ENCODE data around the gene TBC1D2. TPM values are rescaled to one million over a fixed set of nuclear protein-coding genes. Genes with fewer than 3 reads are reported as not detected.

Gene TBC1D2
- total and polyA plus RNA-seq, 2 donors (not counting 3 experiments of a cell fraction or from before 2014, with no cell fraction given), result 3.4 to 4.5 TPM

- H3K27ac ChIP-seq (ENCODE audit: insufficient read depth, low read depth, low read length), result no peak overlapping the region
- no peaks in the 10 kb centered on the region for H3K27me3 ChIP-seq (ENCODE audit: control insufficient read depth in 2 of 2, insufficient read depth in 2 of 2, low read length in 2 of 2)
- no peak overlapping the region for H3K4me2 ChIP-seq (ENCODE audit: insufficient read depth, low read length)
- dilution Hi-C loops (cut with MboI; ENCODE audit: extremely low pct_ligation_motif_present, low sequenced_read_pairs), result no loop called here
- ChIA-PET POLR2A (no interaction called here), CTCF (interaction anchor here (1.1 to 1.3 kb wide), 3 partner anchors 9 to 53 kb away, joined by 3 to 8 read pairs (median 3); no protein-coding TSS in a partner anchor)
- no peak for DNase-seq (ENCODE audit: low read depth, low spot score)
- H3K36me3 ChIP-seq (ENCODE audit: control insufficient read depth in 2 of 2, extremely low read depth in 1 of 2, insufficient read depth in 2 of 2, low read length in 2 of 2), result no peaks in the 10 kb centered on the region
- H3K9me3 ChIP-seq (replicated peaks; ENCODE audit: control insufficient read depth, insufficient read depth, low read length), result no peaks in the 10 kb centered on the region
- TF ChIP-seq POLR2A (IDR thresholded peaks at IDR 0.05; ENCODE audit: low read depth, low read length), result no peak
- TF ChIP-seq CTCF (IDR thresholded peaks at IDR 0.05; ENCODE audit: extremely low read depth in 1 of 2, insufficient read depth in 1 of 2, low read depth in 1 of 2, low read length in 2 of 2), result no peak
- TF ChIP-seq MYC (IDR thresholded peaks at IDR 0.05; ENCODE audit: low read depth, low read length), result no peak
- no peaks in the 10 kb centered on the region for H4K20me1 ChIP-seq (replicated peaks; ENCODE audit: control insufficient read depth, extremely low read depth, insufficient read depth, low read length)
- no peaks in the 10 kb centered on the region for H3K4me1 ChIP-seq (ENCODE audit: control insufficient read depth, extremely low read depth, insufficient read depth, low read length)
- no peak overlapping the region for H2AFZ ChIP-seq (ENCODE audit: low read depth, low read length)
- H3K79me2 ChIP-seq (ENCODE audit: control insufficient read depth, insufficient read depth, low read length), result no peaks in the 10 kb centered on the region
- intact Hi-C loops (cut with micrococcal nuclease), result no loop called here
- H3K9me1 ChIP-seq (replicated peaks; ENCODE audit: control insufficient read depth, extremely low read depth, insufficient read depth, low read length), result no peaks in the 10 kb centered on the region
- no peak for FAIRE-seq
- no peak overlapping the region for H3K4me3 ChIP-seq (replicated peaks in 1 of 3; ENCODE audit: insufficient read depth in 1 of 3, low read depth in 1 of 3, low read length in 3 of 3)
- H3K9ac ChIP-seq (replicated peaks; ENCODE audit: extremely low read depth, insufficient read depth, low read length), result no peak overlapping the region
- BruUV-seq (replicated peaks), result no TSS peak
These were observed 45.0 kb downstream of the TBC1D2 start for GRCh38 chr9:98210435-98210834.

DNA sequence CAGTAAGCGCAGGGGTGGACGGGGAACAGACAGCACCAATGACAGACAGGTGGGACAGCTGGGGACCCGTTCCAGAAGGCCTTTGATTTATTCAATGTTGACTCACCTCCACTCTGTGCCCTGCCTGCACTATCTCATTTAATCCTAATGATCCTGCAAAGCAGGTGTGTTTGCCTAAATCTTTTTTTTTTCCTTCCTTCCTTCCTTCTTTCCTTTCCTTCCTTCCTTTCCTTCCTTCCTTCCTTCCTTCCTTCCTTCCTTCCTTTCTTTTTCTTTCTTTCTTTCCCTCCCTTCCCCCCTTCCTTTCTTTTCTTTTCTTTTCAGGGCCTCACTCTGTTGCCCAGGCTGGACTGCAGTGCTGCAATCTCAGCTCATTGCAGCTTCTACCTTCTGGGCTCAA, 45.9 kb downstream of the TBC1D2 start:
- H3K9me1 ChIP-seq (replicated peaks; ENCODE audit: control insufficient read depth, extremely low read depth, insufficient read depth, low read length), result no peaks in the 10 kb centered on the region
- H3K36me3 ChIP-seq (ENCODE audit: control insufficient read depth in 2 of 2, extremely low read depth in 1 of 2, insufficient read depth in 2 of 2, low read length in 2 of 2), result no peaks in the 10 kb centered on the region
- no peaks in the 10 kb centered on the region for H3K9me3 ChIP-seq (replicated peaks; ENCODE audit: control insufficient read depth, insufficient read depth, low read length)
- no peaks in the 10 kb centered on the region for H4K20me1 ChIP-seq (replicated peaks; ENCODE audit: control insufficient read depth, extremely low read depth, insufficient read depth, low read length)
- TF ChIP-seq, protein P1, sequence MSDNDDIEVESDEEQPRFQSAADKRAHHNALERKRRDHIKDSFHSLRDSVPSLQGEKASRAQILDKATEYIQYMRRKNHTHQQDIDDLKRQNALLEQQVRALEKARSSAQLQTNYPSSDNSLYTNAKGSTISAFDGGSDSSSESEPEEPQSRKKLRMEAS (IDR thresholded peaks at IDR 0.05; ENCODE audit: insufficient read depth, insufficient read length), result no peak
- no peak for TF ChIP-seq EZH2 (IDR thresholded peaks at IDR 0.05; ENCODE audit: borderline replicate concordance, low read depth, low read length, severe bottlenecking)
- no peak for TF ChIP-seq MYC (IDR thresholded peaks at IDR 0.05; ENCODE audit: low read depth, low read length)
- TF ChIP-seq CTCF (IDR thresholded peaks at IDR 0.05; ENCODE audit: extremely low read depth in 1 of 2, insufficient read depth in 1 of 2, low read depth in 1 of 2, low read length in 2 of 2), result no peak
- no peak for TF ChIP-seq JUN (IDR thresholded peaks at IDR 0.05; ENCODE audit: borderline replicate concordance, insufficient read depth, insufficient read length, low read depth)
- no peak for TF ChIP-seq GATA2 (IDR thresholded peaks at IDR 0.05; ENCODE audit: insufficient read depth, insufficient read length, low read depth, low read length)
- TF ChIP-seq POLR2AphosphoS5 (IDR thresholded peaks at IDR 0.05; ENCODE audit: insufficient read depth, low read depth, low read length), result no peak
- TF ChIP-seq POLR2A (IDR thresholded peaks at IDR 0.05; ENCODE audit: low read depth, low read length), result no peak
- TF ChIP-seq FOS (IDR thresholded peaks at IDR 0.05; ENCODE audit: borderline replicate concordance, insufficient read depth, low read length), result no peak
- H3K9ac ChIP-seq (replicated peaks; ENCODE audit: extremely low read depth, insufficient read depth, low read length), result no peak overlapping the region
- no peaks in the 10 kb centered on the region for H3K79me2 ChIP-seq (ENCODE audit: control insufficient read depth, insufficient read depth, low read length)
- no peaks in the 10 kb centered on the region for H3K4me1 ChIP-seq (ENCODE audit: control insufficient read depth, extremely low read depth, insufficient read depth, low read length)
- POLR2A ChIA-PET, result no interaction called here
- intact Hi-C loops (cut with micrococcal nuclease), result no loop called here
- no peak for FAIRE-seq
- no peak overlapping the region for H3K4me2 ChIP-seq (ENCODE audit: insufficient read depth, low read length)
- no peaks in the 10 kb centered on the region for H3K27me3 ChIP-seq (ENCODE audit: control insufficient read depth in 2 of 2, insufficient read depth in 2 of 2, low read length in 2 of 2)
- DNase-seq (ENCODE audit: low read depth, low spot score), result no peak
- H3K4me3 ChIP-seq (replicated peaks in 1 of 3; ENCODE audit: insufficient read depth in 1 of 3, low read depth in 1 of 3, low read length in 3 of 3), result no peak overlapping the region
- no peak overlapping the region for H2AFZ ChIP-seq (ENCODE audit: low read depth, low read length)
- dilution Hi-C loops (cut with MboI; ENCODE audit: extremely low pct_ligation_motif_present, low sequenced_read_pairs), result no loop called here
- CTCF ChIA-PET, result interaction anchor here (1.1 kb wide), 1 partner anchor 10 kb away, joined by 3 read pairs; no protein-coding TSS in a partner anchor
- no TSS peak for BruUV-seq (replicated peaks)
- H3K27ac ChIP-seq (ENCODE audit: insufficient read depth, low read depth, low read length), result no peak overlapping the region

Measured in endothelial cell of umbilical vein (primary cell).